Lower leg skin (tissue), 3 donors: Measurements from ENCODE around the gene CFAP74.

Experiments used
- CTCF ChIP-seq, 3 donors: fragments of 450-650 bp; IDR thresholded peaks; one replicate each; pipeline ENCODE4 v1.5.1; 2016; ENCODE audit warnings: antibody characterized with exemption in 3 of 3, mild to moderate bottlenecking in 3 of 3, moderate library complexity in 2 of 3
- POLR2A ChIP-seq, 2 donors: fragments of 450-650 bp; IDR thresholded peaks; one replicate each; pipeline ENCODE4 v1.6.1; 2016 to 2017; ENCODE audit warnings: antibody characterized with exemption in 2 of 2, mild to moderate bottlenecking in 1 of 2, moderate library complexity in 1 of 2

GRCh38 chr1:1907098-1907736, 96.4 kb downstream of the CFAP74 start:
- no peak for TF ChIP-seq CTCF (IDR thresholded peaks at IDR 0.05)
- TF ChIP-seq POLR2A (IDR thresholded peaks at IDR 0.05), result no peak
